G401 (cell line): ENCODE results near the gene NR1D2. TPM values are rescaled to one million over a fixed set of nuclear protein-coding genes. Genes with fewer than 3 reads are reported as not detected.

Source experiments
- total RNA-seq: library from RNA; depleted of rRNA; stranded (reverse); fragments of >200 nt; shearing (Covaris generic); gene quantifications from 2 replicates; pipeline ENCODE4 v1.2.3, GENCODE V29; 2014; rRNA removed

The NR1D2 gene
- total RNA-seq, 1 experiment from 2014 or later: 21.4 TPM

Other genes with a start within 250 kb of the NR1D2 start
- 121 and 174 TPM in 2 replicates for gene UBE2E1, start 139.3 kb upstream of the NR1D2 start, total RNA-seq
- gene NKIRAS1, start 28.3 kb upstream of the NR1D2 start, total RNA-seq: 15.0 and 20.1 TPM in 2 replicates
- gene RPL15, start 28.2 kb upstream of the NR1D2 start, total RNA-seq: 5,783 and 6,412 TPM in 2 replicates